Suprapubic skin (tissue), 4 donors: ENCODE data around the gene SPATA9.
"Not testable (repeated sequence)": the region's sequence is repeated elsewhere in the genome, so short reads cannot be mapped to it uniquely, and the experiment has no call there.

Experiments
- CTCF ChIP-seq, 2 donors: fragments of 200-600 bp in 1 of 2; fragments of 450-650 bp in 1 of 2; sonication (generic) in 1 of 2; IDR thresholded peaks; one replicate each; pipeline ENCODE4 v1.5.1; 2016 to 2019; ENCODE audit warnings: antibody characterized with exemption in 2 of 2, mild to moderate bottlenecking in 1 of 2, moderate library complexity in 1 of 2
- EP300 ChIP-seq: sonication (generic); formaldehyde crosslinking; IDR thresholded peaks from one replicate; pipeline ENCODE4 v1.6.1; 2017; ENCODE audit warnings: antibody characterized with exemption
- POLR2A ChIP-seq, 2 donors: fragments of 450-650 bp; IDR thresholded peaks; one replicate each; pipeline ENCODE4 v1.6.1; 2017; ENCODE audit warnings: antibody characterized with exemption in 2 of 2, mild to moderate bottlenecking in 2 of 2, moderate library complexity in 2 of 2
- POLR2AphosphoS5 ChIP-seq, 3 donors: sonication (generic); formaldehyde crosslinking; IDR thresholded peaks; one replicate each; pipeline ENCODE4 v1.6.1; 2017; ENCODE audit warnings: antibody characterized with exemption in 3 of 3

GRCh38 chr5:95646226-95646568 lies 36.6 kb downstream of the SPATA9 start:
- TF ChIP-seq CTCF (IDR thresholded peaks at IDR 0.05); POLR2AphosphoS5 (IDR thresholded peaks at IDR 0.05); POLR2A (IDR thresholded peaks at IDR 0.05); EP300: not testable (repeated sequence)
